ENCODE data around the gene SLC22A23. TPM values are rescaled to one million over a fixed set of nuclear protein-coding genes. Genes with fewer than 3 reads are reported as not detected.

Gene SLC22A23
- total and polyA plus RNA-seq, 2 of the 4 experiments (the other 2 are of a cell fraction): 0.72 to 1.6 TPM

- no TSS peak for BruUV-seq (replicated peaks)
These were observed 101.9 kb downstream of the SLC22A23 start for GRCh38 chr6:3355011-3355357.

More at GRCh38 chr6:3355011-3355357, 101.9 kb downstream of the SLC22A23 start:
- no peaks in the 10 kb centered on the region for H4K20me1 ChIP-seq (ENCODE audit: insufficient read depth, low read length)
- no peaks in the 10 kb centered on the region for H3K79me1 ChIP-seq (ENCODE audit: low read depth in 1 of 2, low read length in 2 of 2)
- no peak overlapping the region for H3K4ac ChIP-seq (ENCODE audit: low read depth, low read length)
- H2AK9ac ChIP-seq (replicated peaks; ENCODE audit: low read depth, low read length, poor library complexity): no peak overlapping the region
- no peak overlapping the region for H3K27ac ChIP-seq (ENCODE audit: insufficient read depth, low read length)
- no peak overlapping the region for H3K56ac ChIP-seq (ENCODE audit: extremely low read depth, insufficient read depth, low read length)
- H3K18ac ChIP-seq (ENCODE audit: low read depth, low read length): no peak overlapping the region
- H4K91ac ChIP-seq (ENCODE audit: insufficient read depth, low read depth, low read length): no peak overlapping the region
- no peak overlapping the region for H2BK120ac ChIP-seq (ENCODE audit: low read depth, low read length)
- peaks cover 26% of the 10 kb centered on the region for H3K27me3 ChIP-seq (ENCODE audit: control insufficient read depth, insufficient read depth, low read length)
- no peak overlapping the region for H3K9ac ChIP-seq (ENCODE audit: low read depth, low read length)
- TF ChIP-seq POLR2A (IDR thresholded peaks at IDR 0.05; ENCODE audit: low read depth, low read length): no peak
- no peak for TF ChIP-seq RAD21 (IDR thresholded peaks at IDR 0.05; ENCODE audit: low read length)
- TF ChIP-seq CHD1 (IDR thresholded peaks at IDR 0.05; ENCODE audit: low read depth, low read length): no peak
- no peak for TF ChIP-seq FOS (IDR thresholded peaks at IDR 0.05; ENCODE audit: low read depth, low read length)
- no peak for TF ChIP-seq MXI1 (IDR thresholded peaks at IDR 0.05; ENCODE audit: borderline replicate concordance, low read depth, low read length)
- TF ChIP-seq MAFK (IDR thresholded peaks at IDR 0.05; ENCODE audit: low read depth, low read length): no peak
- no peak for TF ChIP-seq CEBPB (IDR thresholded peaks at IDR 0.05; ENCODE audit: low read depth, low read length)
- TF ChIP-seq BHLHE40 (IDR thresholded peaks at IDR 0.05; ENCODE audit: low read depth, low read length): no peak
- no peak for TF ChIP-seq ELK1 (IDR thresholded peaks at IDR 0.05; ENCODE audit: borderline replicate concordance, low read depth, low read length)
- TF ChIP-seq SMC3 (IDR thresholded peaks at IDR 0.05; ENCODE audit: low read depth, low read length): no peak
- H3K14ac ChIP-seq (replicated peaks; ENCODE audit: low read depth, low read length): no peak overlapping the region
- ChIA-PET POLR2A (ENCODE audit: unreplicated experiment) (no interaction called here), CTCF (no interaction called here)
- ATAC-seq (ENCODE audit: low read depth) (no peak), DNase-seq (no peak)
- no peak overlapping the region for H2AK5ac ChIP-seq (ENCODE audit: low read depth, low read length)
- no peaks in the 10 kb centered on the region for H3K9me3 ChIP-seq (ENCODE audit: control insufficient read depth, insufficient read depth, low read length)
- H2BK20ac ChIP-seq (ENCODE audit: low read depth, low read length): no peak overlapping the region
- peaks cover 2% of the 10 kb centered on the region; the same call in 1 of the 2 replicates for H3K4me1 ChIP-seq (ENCODE audit: control insufficient read depth, insufficient read depth, low read length)
- dilution Hi-C loops (cut with HindIII; ENCODE audit: low sequenced_read_pairs, unreplicated experiment): no loop called here
- H4K5ac ChIP-seq (ENCODE audit: low read depth, low read length): no peak overlapping the region
- peaks cover 7% of the 10 kb centered on the region; the same call in 1 of the 2 replicates for H3K9me1 ChIP-seq (ENCODE audit: insufficient read depth, low read length)
- H2BK5ac ChIP-seq (ENCODE audit: low read depth, low read length, poor library complexity, severe bottlenecking): no peak overlapping the region
- in situ Hi-C loops (cut with MboI; ENCODE audit: low sequenced_read_pairs): no loop called here
- intact Hi-C loops (cut with micrococcal nuclease): no loop called here
- H2BK15ac ChIP-seq (ENCODE audit: low read depth, low read length): no peak overlapping the region
- WGBS, 2 experiments (ENCODE audit: extremely low coverage in 2 of 2, insufficient read length in 1 of 2): no CpG with 5 or more reads among the region's 4 CpGs
- no peak overlapping the region for H4K8ac ChIP-seq (ENCODE audit: low read depth in 2 of 2, low read length in 2 of 2)
- no peak overlapping the region for H3K4me2 ChIP-seq (ENCODE audit: low read depth, low read length)
- no peaks in the 10 kb centered on the region for H3K36me3 ChIP-seq (ENCODE audit: control insufficient read depth, insufficient read depth, low read length)
- no peak overlapping the region for H3K4me3 ChIP-seq (ENCODE audit: insufficient read depth, low read depth, low read length)
- no peak overlapping the region for H3K23ac ChIP-seq (ENCODE audit: low read depth, low read length)
- no peak overlapping the region for H2AFZ ChIP-seq (replicated peaks; ENCODE audit: low read length, poor library complexity)
